Heart right ventricle (tissue), 16 donors: Measurements from ENCODE around the gene LRRC72. TPM values are rescaled to one million over a fixed set of nuclear protein-coding genes. Genes with fewer than 3 reads are reported as not detected.
"Not testable (repeated sequence)": the region's sequence is repeated elsewhere in the genome, so short reads cannot be mapped to it uniquely, and the experiment has no call there.

Experiments
- ATAC-seq, 8 donors: fragments of 200-7000 bp; cut with Tn5 transposase; one replicate each; pipeline ENCODE4 v1.9.1; 2020; ENCODE audit warnings: mild to moderate bottlenecking in 8 of 8, moderate library complexity in 8 of 8, moderate number of reproducible peaks in 1 of 8
- DNase-seq, 2 donors: peaks; one replicate each; pipeline ENCODE4 v3.0.0-alpha.2; 2020
- H3K27ac ChIP-seq, 10 donors: fragments of 200-600 bp; sonication (generic) in 2 of 10; one replicate each; pipeline versions ENCODE4 v1.5.0 to v1.8.0; 2020 to 2022; ENCODE audit warnings: mild to moderate bottlenecking in 3 of 10
- H3K27me3 ChIP-seq, 7 donors: fragments of 200-600 bp; one replicate each; pipeline ENCODE4 v1.8.0; 2021 to 2022; ENCODE audit warnings: mild to moderate bottlenecking in 2 of 7
- H3K36me3 ChIP-seq, 9 donors: fragments of 200-600 bp; sonication (generic) in 1 of 9; one replicate each; pipeline versions ENCODE4 v1.5.0 to v1.8.0; 2020 to 2022; ENCODE audit warnings: mild to moderate bottlenecking in 2 of 9
- H3K4me1 ChIP-seq, 9 donors: fragments of 200-600 bp; sonication (generic) in 1 of 9; one replicate each; pipeline versions ENCODE4 v1.5.0 to v1.8.0; 2020 to 2022; ENCODE audit warnings: mild to moderate bottlenecking in 4 of 9
- H3K4me3 ChIP-seq, 10 donors: fragments of 200-600 bp; sonication (generic) in 2 of 10; one replicate each; pipeline versions ENCODE4 v1.5.0 to v1.8.0; 2020 to 2022; ENCODE audit warnings: mild to moderate bottlenecking in 7 of 10, moderate library complexity in 2 of 10
- H3K9me3 ChIP-seq, 11 donors: fragments of 200-600 bp in 10 of 11; sonication (generic) in 2 of 11; one replicate each; pipeline versions ENCODE4 v1.5.0 to v1.8.0; 2013 to 2022; ENCODE audit warnings: mild to moderate bottlenecking in 2 of 11, control low read depth in 1 of 11, moderate library complexity in 1 of 11
- WGBS, 2 donors: extraction: QIAGEN DNeasy Blood & Tissue Kit; methylation state at CpG; one replicate each; pipeline ENCODE4 v1.1.7; 2013; ENCODE audit warnings: inconsistent platforms in 1 of 2; 5-methylcytosine and 5-hydroxymethylcytosine counted together
- intact Hi-C, 10 donors: fragments of 100-400 bp; cut with DNase I; formaldehyde crosslinking; loops; one replicate each; pipeline versions ENCODE4 v1.11.1 to v1.14.2; 2022
- polyA plus RNA-seq, 2 donors: library from polyadenylated mRNA; stranded (reverse); fragments of 200-250 nt; gene quantifications; one replicate each; pipeline ENCODE4 v1.2.3, GENCODE V29; 2013
- total RNA-seq, 10 donors: library from RNA; stranded (reverse); fragmentation: NEBNext Ultra II Directional in 3 of 10; extraction: Animal tissue kit (Norgen Biotek cat#: 25700) in 3 of 10; gene quantifications; one replicate each; pipeline versions ENCODE4 v1.2.1 to v1.2.4, GENCODE V29; 2021 to 2023
- TF ChIP-seq, protein P1 (sequence below), 9 donors: fragments of 200-600 bp; sonication (generic) in 2 of 9; IDR thresholded peaks; one replicate each; pipeline versions ENCODE4 v1.5.0 to v1.8.0; 2021 to 2022; ENCODE audit warnings: antibody characterized with exemption in 9 of 9, mild to moderate bottlenecking in 5 of 9, moderate library complexity in 1 of 9
- donor health status: Arrhythmogenic right ventricular cardiomyopathy.
- donor health status: ischemic (EF 13 %, LVEDD 7.1; RV severe dilation, severe dysfunction).
- donor health status: healthy with polysubstance abuse.
- donor health status: DM: no; HTN: yes; CAD: no.
- donor health status: DM: no; HTN: no; CAD: no.
- donor health status: ischemic (EF 25% LVEDD 6.9; RV normal size, moderate dysfunction).
- donor health status: ischemic (EF 25% LVEDD 5.7; RV mildly dilated, moderate dysfunction).
- donor health status: healthy.
- donor health status: DM: yes; HTN: yes; CAD: no.
- donor health status: Ischemic cardiomyopathy.
- donor health status: ischemic (EF 35%, LVEDD 5.7; RV mildly dilated, moderate dysfunction).
- donor health status: nonischemic (EF 11% LVEDD 7.7; RV severe dilation, severe dysfunction).
- donor health status: DM: yes; HTN: yes; CAD: no.
- donor health status: PGD.
- donor health status: ischemic (EF 29% LVEDD 5.4; RV normal size, mild dysfunction).
- donor health status: nonischemic (EF 23%, LVEDD 6.1; RV moderate dilation, normal function).

The LRRC72 gene
- total and polyA plus RNA-seq, 12 donors = not detected

DNA sequence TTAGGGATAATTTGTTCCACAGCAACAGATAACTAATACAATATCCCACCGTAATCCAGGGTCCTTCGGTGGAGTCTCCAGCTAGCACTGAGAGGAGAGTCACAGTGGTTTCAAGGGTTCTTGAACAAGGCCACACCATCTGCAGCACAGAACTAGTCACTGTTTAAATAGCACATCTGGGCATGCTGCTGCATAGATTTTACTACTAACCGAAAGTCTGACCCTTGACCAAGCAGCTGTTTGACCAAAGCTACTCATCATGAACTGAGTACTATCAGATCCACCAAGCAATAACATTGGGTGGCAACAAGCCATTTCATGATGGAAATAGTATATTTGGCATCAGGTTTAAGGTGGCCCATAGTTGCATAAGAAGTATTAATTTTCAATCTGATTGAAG lies 65.8 kb downstream of the LRRC72 start:
- ATAC-seq = no peak
- Histone ChIP-seq H3K9me3 (no peaks in the 10 kb centered on the region), H3K36me3 (peaks cover 0 to 10% (median 0%) of the 10 kb centered on the region in 9 donors)

DNA sequence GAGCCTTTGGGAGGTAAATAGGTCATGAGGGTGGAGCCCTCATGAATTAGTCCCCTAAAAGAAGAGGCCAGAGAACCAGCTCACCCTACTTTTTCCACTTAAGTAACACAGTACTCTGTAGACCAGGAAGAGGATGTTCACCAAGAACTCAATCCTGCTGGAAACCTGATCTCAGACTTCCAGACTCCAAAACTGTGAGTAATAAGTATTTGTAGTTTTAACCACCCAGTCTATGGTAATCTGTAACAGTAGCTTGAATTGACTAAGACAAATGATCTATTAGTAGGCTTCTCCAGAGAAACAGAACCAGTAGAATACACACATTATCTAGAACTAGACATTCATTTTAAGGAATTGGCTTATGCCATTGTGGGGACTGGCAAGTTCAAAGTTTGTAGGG lies 67.4 kb downstream of the LRRC72 start:
- no peak overlapping the region for H3K4me3 ChIP-seq

More for the DNA sequence above, 65.8 kb downstream of the LRRC72 start:
- Histone ChIP-seq H3K27ac (no peak overlapping the region), H3K4me1 (peaks cover 0 to 18% (median 0%) of the 10 kb centered on the region in 9 donors), H3K4me3 (no peak overlapping the region), H3K27me3 (no peaks in the 10 kb centered on the region)
- TF ChIP-seq, protein P1, sequence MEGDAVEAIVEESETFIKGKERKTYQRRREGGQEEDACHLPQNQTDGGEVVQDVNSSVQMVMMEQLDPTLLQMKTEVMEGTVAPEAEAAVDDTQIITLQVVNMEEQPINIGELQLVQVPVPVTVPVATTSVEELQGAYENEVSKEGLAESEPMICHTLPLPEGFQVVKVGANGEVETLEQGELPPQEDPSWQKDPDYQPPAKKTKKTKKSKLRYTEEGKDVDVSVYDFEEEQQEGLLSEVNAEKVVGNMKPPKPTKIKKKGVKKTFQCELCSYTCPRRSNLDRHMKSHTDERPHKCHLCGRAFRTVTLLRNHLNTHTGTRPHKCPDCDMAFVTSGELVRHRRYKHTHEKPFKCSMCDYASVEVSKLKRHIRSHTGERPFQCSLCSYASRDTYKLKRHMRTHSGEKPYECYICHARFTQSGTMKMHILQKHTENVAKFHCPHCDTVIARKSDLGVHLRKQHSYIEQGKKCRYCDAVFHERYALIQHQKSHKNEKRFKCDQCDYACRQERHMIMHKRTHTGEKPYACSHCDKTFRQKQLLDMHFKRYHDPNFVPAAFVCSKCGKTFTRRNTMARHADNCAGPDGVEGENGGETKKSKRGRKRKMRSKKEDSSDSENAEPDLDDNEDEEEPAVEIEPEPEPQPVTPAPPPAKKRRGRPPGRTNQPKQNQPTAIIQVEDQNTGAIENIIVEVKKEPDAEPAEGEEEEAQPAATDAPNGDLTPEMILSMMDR (IDR thresholded peaks at IDR 0.05) = no peak
- DNase-seq = no peak
- WGBS, 2 donors = 79 to 99% methylated on average over 3 of the region's 3 CpGs
- intact Hi-C loops = no loop called here

DNA sequence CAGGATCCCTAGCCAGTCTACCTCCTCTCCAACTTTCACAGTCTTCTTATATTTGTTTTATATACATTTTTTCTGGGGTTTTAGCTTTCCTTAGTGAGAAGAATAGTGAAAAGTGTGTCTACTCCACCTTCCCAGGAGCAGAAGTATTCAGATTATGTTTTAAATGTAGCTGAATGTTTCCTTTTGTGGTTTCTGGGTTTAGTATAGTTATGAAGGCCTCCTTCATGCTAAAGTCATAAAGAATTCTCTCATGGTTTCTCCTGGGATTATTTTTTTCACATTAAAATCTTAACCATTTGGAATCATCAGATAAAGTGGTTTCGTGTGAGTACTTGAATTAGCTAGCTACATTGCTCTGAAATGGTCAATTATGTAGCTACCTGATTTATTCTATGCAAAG lies 68.1 kb downstream of the LRRC72 start:
- no peak for ATAC-seq

More for the DNA sequence above, 67.4 kb downstream of the LRRC72 start:
- no peak for ATAC-seq
- no peak for DNase-seq
- Histone ChIP-seq H3K4me1 (peaks cover 0 to 7% (median 0%) of the 10 kb centered on the region in 9 donors), H3K27ac (no peak overlapping the region), H3K36me3 (peaks cover 0 to 23% (median 0%) of the 10 kb centered on the region in 9 donors), H3K9me3 (no peaks in the 10 kb centered on the region), H3K27me3 (no peaks in the 10 kb centered on the region)
- intact Hi-C loops = no loop called here
- TF ChIP-seq, protein P1 (IDR thresholded peaks at IDR 0.05) = no peak

DNA sequence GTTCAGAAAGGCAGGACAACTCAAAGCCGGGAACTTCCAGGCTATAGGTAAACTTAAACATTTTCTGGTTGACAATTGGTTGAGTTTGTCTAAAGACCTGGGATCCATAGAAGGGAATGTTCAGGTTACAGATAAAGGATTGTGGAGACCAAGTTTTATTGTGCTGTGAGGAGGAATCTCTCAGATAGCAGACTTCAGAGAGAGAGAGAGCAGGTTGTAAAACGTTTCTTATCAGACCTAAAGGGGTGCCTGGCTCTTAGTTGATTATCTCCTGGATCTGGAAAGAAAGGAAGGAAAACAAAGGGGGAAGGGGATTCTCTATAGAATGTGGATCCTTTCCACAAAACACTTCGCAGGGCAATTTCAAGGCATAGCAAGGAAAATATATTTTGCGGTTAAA lies 69.0 kb downstream of the LRRC72 start:
- H3K27ac ChIP-seq, DNase-seq, H3K27me3 ChIP-seq, intact Hi-C loops, ATAC-seq, H3K4me1 ChIP-seq, H3K4me3 ChIP-seq, H3K9me3 ChIP-seq: not testable (repeated sequence)
- H3K36me3 ChIP-seq = peaks cover 0 to 39% (median 10%) of the 10 kb centered on the region in 9 donors
- WGBS, 2 donors = 68 to 74% methylated on average over 4 of the region's 4 CpGs

More for the DNA sequence above, 68.1 kb downstream of the LRRC72 start:
- intact Hi-C loops = no loop called here
- peaks cover 0 to 30% (median 1%) of the 10 kb centered on the region in 9 donors for H3K36me3 ChIP-seq
- peaks cover 0 to 5% (median 0%) of the 10 kb centered on the region in 9 donors for H3K4me1 ChIP-seq
- 88 to 91% methylated on average over 1 of the region's 1 CpG for WGBS, 2 donors
- no peak overlapping the region for H3K27ac ChIP-seq
- H3K4me3 ChIP-seq = no peak overlapping the region
- no peak for DNase-seq
- TF ChIP-seq, protein P1 (IDR thresholded peaks at IDR 0.05) = no peak
- H3K27me3 ChIP-seq = no peaks in the 10 kb centered on the region
- H3K9me3 ChIP-seq = no peaks in the 10 kb centered on the region

DNA sequence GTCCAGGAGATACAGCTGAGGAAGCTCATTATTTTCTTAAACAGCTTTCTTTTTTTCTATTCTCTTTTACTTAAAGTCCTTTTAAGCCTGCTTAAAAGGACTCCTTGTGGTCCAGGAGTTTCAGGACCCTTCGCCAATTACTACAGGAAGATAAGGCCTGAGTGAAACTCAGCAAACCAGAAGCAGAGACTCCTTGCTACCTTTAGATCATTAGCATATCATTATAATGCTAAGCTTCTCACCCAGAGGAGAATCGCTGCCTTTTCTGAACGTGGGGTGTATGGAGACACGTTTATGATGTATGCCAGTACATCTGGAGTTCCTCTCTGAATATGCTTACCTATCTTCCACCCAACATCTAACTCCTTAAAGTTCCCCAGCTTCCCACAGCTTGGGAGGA lies 71.4 kb downstream of the LRRC72 start:
- Histone ChIP-seq H3K27ac (no peak overlapping the region), H3K36me3 (peaks cover 0 to 63% (median 30%) of the 10 kb centered on the region in 9 donors), H3K4me3 (no peak overlapping the region), H3K9me3 (no peaks in the 10 kb centered on the region), H3K27me3 (no peaks in the 10 kb centered on the region), H3K4me1 (no peaks in the 10 kb centered on the region)
- intact Hi-C loops = no loop called here
- ATAC-seq = no peak
- DNase-seq = no peak
- TF ChIP-seq, protein P1 (IDR thresholded peaks at IDR 0.05) = no peak
- WGBS, 2 donors = 51 to 64% methylated on average over 4 of the region's 4 CpGs
